Erythroblast (primary cell): ENCODE results near the gene KLHDC2.

ENCODE experiments used
- GATA1 ChIP-seq: IDR thresholded peaks from 2 replicates; pipeline ENCODE4 v1.6.1; 2011; ENCODE audit warnings: low read depth, mild to moderate bottlenecking, control low read depth, low read length, moderate library complexity
- POLR2A ChIP-seq: IDR thresholded peaks from 2 replicates; pipeline ENCODE4 v1.6.1; 2011; ENCODE audit warnings: mild to moderate bottlenecking, low read length

DNA sequence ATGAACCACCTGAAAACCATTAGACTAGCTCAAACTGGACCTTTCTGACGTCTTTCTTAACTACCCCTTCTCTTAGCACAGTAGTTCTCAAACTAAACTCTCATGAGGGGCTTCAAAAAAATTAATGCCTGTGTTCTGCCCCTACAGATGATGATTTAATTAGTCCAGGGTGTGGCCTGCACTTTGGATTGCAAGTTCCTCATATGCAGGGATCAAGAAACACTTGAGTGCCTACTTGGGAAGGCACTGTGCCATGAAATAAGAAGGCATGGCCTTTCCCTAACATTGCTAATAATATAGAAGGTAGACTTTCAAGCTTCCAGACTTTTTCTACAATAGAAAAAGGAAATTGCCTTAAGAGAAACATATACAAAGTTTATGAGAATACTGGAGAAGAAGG is 22.8 kb upstream of the KLHDC2 start:
- TF ChIP-seq POLR2A (no peak), GATA1 (no peak)
